ENCODE measurements around the gene IGDCC3. TPM values are rescaled to one million over a fixed set of nuclear protein-coding genes. Genes with fewer than 3 reads are reported as not detected.

The IGDCC3 gene
- total and polyA plus RNA-seq, 2 donors (not counting 1 experiment from before 2014, with no cell fraction given): not detected

- H3K9me3 Mint-ChIP-seq (ENCODE audit: insufficient read depth): no peaks in the 10 kb centered on the region
- intact Hi-C loops (cut with micrococcal nuclease): no loop called here
- no peaks in the 10 kb centered on the region for H3K36me3 ChIP-seq (replicated peaks in 1 of 2; ENCODE audit: control extremely low read depth in 1 of 2, control insufficient read depth in 1 of 2, extremely low read depth in 1 of 2, insufficient read depth in 2 of 2, low read length in 1 of 2)
Measured at GRCh38 chr15:65410036-65410435, 32.2 kb upstream of the IGDCC3 start.

More at GRCh38 chr15:65410036-65410435, 32.2 kb upstream of the IGDCC3 start:
- H3K4me3 Mint-ChIP-seq: no peak overlapping the region
- Histone ChIP-seq H3K27me3 (replicated peaks in 1 of 4; ENCODE audit: control extremely low read depth in 1 of 4, control insufficient read depth in 3 of 4, insufficient read depth in 4 of 4, low read length in 3 of 4) (peaks cover 0 to 23% (median 2%) of the 10 kb centered on the region in 4 experiments), H3K4me1 (ENCODE audit: control insufficient read depth in 2 of 2, insufficient read depth in 2 of 2, low read length in 2 of 2) (peaks cover 8 to 11% of the 10 kb centered on the region in 2 donors), H3K27ac (ENCODE audit: low read length in 2 of 2) (no peak overlapping the region), H3K4me2 (replicated peaks; ENCODE audit: low read depth, low read length, poor library complexity, severe bottlenecking) (no peak overlapping the region), H3K4me3 (ENCODE audit: control extremely low read depth in 1 of 5, extremely low read depth in 1 of 5, insufficient read depth in 1 of 5, low read depth in 2 of 5, low read length in 4 of 5) (no peak overlapping the region), H4K20me1 (ENCODE audit: control insufficient read depth, insufficient read depth, low read length, poor library complexity, severe bottlenecking) (no peaks in the 10 kb centered on the region), H3K9ac (ENCODE audit: low read length) (no peak overlapping the region), H2AFZ (ENCODE audit: insufficient read depth, low read depth, low read length, poor library complexity, severe bottlenecking) (no peak overlapping the region), H3K79me2 (ENCODE audit: control insufficient read depth, insufficient read depth, low read length) (no peaks in the 10 kb centered on the region), H3K9me3 (ENCODE audit: control extremely low read depth in 1 of 3, control insufficient read depth in 2 of 3, insufficient read depth in 1 of 3, low read length in 2 of 3) (no peaks in the 10 kb centered on the region)
- ChIA-PET POLR2A (no interaction called here), CTCF (interaction anchor here (1.4 kb wide), 1 partner anchor 10 kb away, joined by 5 read pairs; no protein-coding TSS in a partner anchor)
- H3K27ac Mint-ChIP-seq: no peak overlapping the region
- H3K4me1 Mint-ChIP-seq: peaks cover 11% of the 10 kb centered on the region
- H3K27me3 Mint-ChIP-seq: peaks cover 20% of the 10 kb centered on the region
- 93% methylated on average over 10 of the region's 11 CpGs for WGBS (ENCODE audit: insufficient coverage)
- TF ChIP-seq CTCF (IDR thresholded peaks at IDR 0.05): no peak
- TF ChIP-seq EZH2 (IDR thresholded peaks at IDR 0.05; ENCODE audit: borderline replicate concordance, insufficient read depth, low read depth, low read length, poor library complexity, severe bottlenecking): no peak
- DNase-seq (no peak), ATAC-seq (ENCODE audit: low read depth) (no peak)
